GM12874 (cell line): ENCODE results near the gene ZDHHC8.

Source experiments
- CTCF ChIP-seq: IDR thresholded peaks from 2 replicates; pipeline ENCODE4 v1.5.1; 2011; ENCODE audit warnings: low read depth, mild to moderate bottlenecking, control low read depth, low read length, moderate library complexity; ENCODE audit not compliant: insufficient read depth

Gene ZDHHC8

GRCh38 chr22:20158391-20159036 is 26.9 kb downstream of the ZDHHC8 start:
- TF ChIP-seq CTCF: no peak

GRCh38 chr22:20159076-20159475 is 27.5 kb downstream of the ZDHHC8 start:
- no peak for TF ChIP-seq CTCF

GRCh38 chr22:20160041-20160440 is 28.4 kb downstream of the ZDHHC8 start:
- no peak for TF ChIP-seq CTCF

DNA sequence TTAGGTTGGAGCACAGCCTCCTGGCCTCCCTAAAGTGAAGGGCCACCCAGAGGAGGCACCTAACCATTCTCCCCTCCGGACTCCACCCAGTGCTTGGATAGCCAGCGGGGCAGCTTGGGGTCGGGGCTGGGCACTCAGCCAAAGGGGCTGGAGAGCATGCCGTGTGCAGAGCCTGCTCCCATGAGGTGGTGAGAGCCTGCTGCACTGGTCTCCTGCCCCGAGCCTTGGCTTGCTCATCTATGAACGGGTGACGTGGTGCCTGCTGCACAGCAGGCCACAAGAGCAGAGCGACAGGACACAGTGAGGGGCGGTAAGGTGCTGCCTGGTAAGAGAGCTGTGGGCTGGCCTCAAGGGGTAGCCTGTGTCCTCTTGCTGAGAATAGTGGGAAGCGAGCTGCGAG is 33.3 kb downstream of the ZDHHC8 start:
- TF ChIP-seq CTCF: no peak

DNA sequence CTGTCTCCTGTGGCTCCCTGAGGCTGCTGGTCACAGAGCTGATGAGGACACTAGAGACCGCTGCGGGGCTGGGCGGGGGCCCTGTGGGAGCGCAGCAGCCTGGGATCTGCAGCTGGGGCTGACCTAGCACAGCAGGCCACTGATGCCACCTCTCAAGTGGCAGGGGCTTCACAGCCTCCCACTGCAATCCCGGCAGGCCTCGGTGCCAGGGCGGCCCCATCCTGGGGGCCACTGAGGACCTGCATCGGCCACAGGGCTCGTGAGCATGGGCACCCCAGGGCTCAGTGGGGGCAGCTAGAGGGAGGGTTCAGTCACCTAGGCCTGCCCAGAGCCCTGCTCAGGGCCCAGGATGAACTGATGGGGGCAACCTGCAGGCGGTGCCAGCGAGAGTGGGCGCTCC is 33.8 kb downstream of the ZDHHC8 start:
- no peak for TF ChIP-seq CTCF

- no peak for TF ChIP-seq CTCF
These were observed 34.3 kb downstream of the ZDHHC8 start for GRCh38 chr22:20165913-20166312.

GRCh38 chr22:20166703-20167102 is 35.1 kb downstream of the ZDHHC8 start:
- no peak for TF ChIP-seq CTCF
